NCI-H1417 (cell line): Measurements from ENCODE around the gene PAPPA.

Source experiments
- DNase-seq, 3 experiments: peaks; one replicate each; lab custom pipeline; 2025; lab: John Stamatoyannopoulos, UW

PAPPA gene

GRCh38 chr9:116419181-116419580, 265.6 kb downstream of the PAPPA start:
- no peak for DNase-seq

DNA sequence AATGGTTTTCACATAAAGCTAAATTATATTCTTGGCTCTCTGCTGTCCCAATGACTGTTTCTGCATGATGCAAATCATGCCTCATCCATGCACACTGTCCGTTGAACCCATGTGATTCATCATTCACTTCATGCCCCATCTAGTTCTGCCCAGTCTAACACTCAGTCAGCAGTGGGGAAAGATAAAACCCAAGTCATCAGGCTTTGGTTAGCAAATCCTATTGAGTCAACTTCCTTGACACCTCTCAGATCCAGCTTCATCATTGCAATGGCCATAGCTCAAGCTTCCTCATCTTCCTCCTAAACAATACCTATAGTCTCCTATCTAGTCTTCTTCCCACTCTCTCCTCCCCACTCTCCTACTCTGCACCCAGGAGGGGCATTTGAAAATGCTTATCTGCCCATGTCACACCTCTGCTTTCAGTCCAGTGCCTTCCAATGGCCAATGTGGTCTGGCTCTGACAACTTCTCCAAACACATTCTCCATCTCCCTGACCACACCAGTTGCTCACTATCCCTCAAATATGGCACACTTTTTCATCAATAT, 267.5 kb downstream of the PAPPA start:
- DNase-seq = no peak

GRCh38 chr9:116422119-116422979, 268.8 kb downstream of the PAPPA start:
- DNase-seq = no peak

DNA sequence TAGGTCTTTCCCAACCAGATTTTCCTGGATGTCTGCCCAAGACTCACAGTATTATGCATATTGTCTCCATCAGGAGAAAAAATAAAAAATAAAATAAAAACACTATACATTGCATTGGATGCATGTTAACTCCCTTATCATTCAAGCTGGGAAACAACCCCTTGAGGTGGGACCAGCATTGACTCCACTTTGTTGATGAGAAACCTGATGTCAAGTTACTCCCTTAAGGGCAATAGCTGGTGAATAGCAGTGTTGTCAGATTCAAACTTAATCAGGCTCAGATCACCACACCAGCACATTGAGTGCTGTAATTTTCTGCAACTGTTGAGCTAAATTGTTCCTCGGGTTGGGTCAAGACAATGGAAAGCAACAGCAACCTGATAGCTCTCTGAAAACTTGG, 269.6 kb downstream of the PAPPA start:
- no peak for DNase-seq

GRCh38 chr9:116425244-116425643, 271.7 kb downstream of the PAPPA start:
- DNase-seq = no peak

DNA sequence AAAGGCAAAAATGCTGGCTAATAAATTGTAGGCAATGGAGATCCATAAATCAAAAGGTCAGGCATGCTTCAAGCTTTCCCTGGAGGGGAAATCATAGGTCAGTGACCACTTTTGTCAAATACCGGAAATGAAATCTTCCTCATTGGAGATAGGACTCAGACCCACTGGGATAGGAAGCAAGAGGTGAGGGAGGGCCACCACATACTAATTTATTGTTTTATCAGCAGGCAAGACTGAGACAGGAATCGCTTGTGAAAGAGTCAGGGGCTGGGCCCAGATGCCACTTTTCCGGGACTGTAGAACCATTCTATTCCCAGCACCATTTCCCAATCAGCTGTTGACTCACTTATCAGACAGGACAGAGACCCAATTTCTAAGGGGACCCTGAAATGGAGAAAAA, 277.3 kb downstream of the PAPPA start:
- DNase-seq = no peak

- DNase-seq = no peak
Observed at GRCh38 chr9:116432051-116432450, 278.5 kb downstream of the PAPPA start.

GRCh38 chr9:116434314-116434713, 280.7 kb downstream of the PAPPA start:
- no peak for DNase-seq

DNA sequence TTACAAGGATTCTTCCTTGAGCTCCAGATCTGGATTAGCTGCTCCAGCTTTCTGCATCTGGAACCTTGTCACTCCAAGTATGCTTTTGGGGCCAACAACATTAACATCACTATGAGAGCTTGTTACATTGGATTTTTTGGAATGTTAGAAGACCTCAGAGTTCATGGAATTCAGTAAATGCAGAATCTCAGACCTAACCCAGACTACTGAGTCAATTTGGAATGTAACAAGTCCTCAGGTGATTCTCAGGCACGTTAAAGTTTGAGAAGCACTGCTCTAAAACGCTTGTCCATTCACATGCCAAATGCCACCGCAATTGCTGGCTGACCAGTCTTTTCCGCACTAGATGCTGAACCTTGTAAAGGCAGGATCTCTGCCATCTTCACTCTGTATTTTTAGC, 282.1 kb downstream of the PAPPA start:
- no peak for DNase-seq

DNA sequence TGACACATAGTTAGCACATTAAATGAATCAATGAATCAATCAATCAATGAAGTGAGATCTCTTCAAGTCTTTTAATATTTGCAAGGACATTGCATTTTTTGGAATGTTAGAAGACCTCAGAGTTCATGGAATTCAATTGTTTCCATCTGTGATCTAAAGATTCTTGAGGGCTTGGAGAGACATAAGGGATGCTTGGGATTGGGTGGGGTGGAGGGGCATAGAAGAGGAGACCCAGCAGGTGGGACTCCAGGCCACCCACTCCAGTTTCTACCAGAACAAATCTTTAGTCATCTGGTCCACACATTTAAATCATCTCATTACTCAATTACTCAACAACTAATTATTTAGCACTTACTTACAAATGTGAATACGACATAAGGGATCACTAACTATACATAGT, 282.5 kb downstream of the PAPPA start:
- DNase-seq = no peak

- DNase-seq = no peak
Observed at GRCh38 chr9:116437411-116438370, 284.1 kb downstream of the PAPPA start.

DNA sequence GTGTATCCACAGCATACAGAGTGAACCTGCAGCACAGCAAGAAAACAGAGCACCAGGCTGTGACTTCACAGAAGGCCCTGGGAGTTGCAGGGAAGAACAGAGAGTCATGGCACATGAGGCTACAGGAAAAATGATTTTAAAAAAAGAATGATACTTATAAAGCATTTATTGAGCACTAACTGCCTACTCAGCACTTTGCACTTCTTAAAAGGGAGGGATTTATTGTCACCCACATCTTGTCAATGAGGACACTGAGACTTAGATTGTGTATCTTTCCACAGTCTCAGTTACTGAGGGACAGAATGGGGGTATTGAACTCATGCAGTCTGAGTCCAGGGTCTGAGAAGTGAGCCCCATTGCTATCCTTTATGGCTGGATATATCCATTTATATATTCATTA, 288.9 kb downstream of the PAPPA start:
- DNase-seq = no peak

GRCh38 chr9:116447934-116448333, 294.3 kb downstream of the PAPPA start:
- DNase-seq = no peak

GRCh38 chr9:116448431-116448830, 294.8 kb downstream of the PAPPA start:
- no peak for DNase-seq

DNA sequence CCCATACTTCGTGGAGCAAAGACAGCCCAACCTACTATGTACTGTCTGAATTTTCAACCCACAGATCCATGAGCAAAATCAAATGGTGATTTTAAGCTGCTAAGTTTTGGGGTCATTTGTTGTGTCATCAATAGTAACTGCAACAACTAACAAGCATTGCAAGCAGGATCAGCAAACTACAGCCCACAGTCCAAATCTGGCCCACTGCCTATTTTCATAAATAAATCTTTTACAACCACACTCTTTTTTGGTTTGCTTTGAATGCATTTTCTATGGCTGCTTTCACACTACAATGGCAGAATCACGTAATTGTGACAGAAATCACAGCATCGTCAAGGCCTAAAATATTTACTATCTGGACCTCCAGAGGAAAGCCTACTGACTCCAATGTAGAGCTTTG, 296.4 kb downstream of the PAPPA start:
- no peak for DNase-seq

DNA sequence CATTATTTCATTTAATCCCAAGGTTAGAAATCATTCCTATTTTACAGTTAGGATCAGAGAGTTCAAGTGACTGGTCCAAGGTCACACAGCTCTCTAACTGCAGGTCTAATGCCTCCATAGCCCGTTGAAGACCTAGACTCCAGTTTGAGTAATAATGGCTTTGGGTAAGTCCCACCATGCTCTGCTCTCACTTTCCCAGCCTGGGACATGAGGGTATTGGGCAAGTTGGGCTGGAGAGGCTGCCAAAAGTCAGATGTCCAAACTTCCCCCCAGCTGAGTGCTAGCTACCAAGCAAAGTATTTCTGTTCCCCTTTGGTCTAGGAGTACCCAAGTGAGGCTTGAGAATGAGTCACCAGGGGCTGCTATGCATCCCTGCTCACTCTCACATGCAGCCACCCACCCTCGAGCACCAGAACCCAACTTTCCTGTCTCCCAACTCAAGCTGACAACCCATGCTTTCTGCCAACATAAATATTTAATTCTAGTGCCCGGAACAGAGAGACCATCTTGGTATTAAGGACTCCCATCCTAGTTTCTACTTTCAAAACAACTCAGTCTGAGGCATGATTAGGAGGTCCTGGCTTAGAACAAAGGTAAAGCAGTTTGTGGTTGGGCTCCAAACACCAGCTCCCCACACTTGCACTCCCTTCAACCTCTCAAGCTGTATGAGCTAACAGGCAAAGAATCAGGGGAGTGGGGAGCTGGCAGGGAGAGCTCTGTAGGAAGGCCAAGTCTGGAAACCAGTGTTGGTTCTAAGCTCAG, 297.0 kb downstream of the PAPPA start:
- DNase-seq = no peak

GRCh38 chr9:116451500-116452115, 298.0 kb downstream of the PAPPA start:
- no peak for DNase-seq
